HEK293T (cell line): Measurements from ENCODE around the gene CROT.

ENCODE experiments used
- CTCF ChIA-PET: fragments of 350-600 bp; formaldehyde crosslinking; extraction: SDS; loops from one replicate; lab custom pipeline; 2021; ENCODE audit warnings: antibody characterized with exemption, inconsistent platforms; lab: Yijun Ruan, JAX
- POLR2A ChIA-PET: fragments of 350-600 bp; formaldehyde crosslinking; extraction: SDS; loops from one replicate; lab custom pipeline; 2020; ENCODE audit warnings: antibody characterized with exemption, inconsistent platforms; lab: Yijun Ruan, JAX
- DNase-seq: peaks from one replicate; pipeline ENCODE4 v3.0.0; 2012; ENCODE audit warnings: mixed read lengths; ENCODE audit errors: extremely low spot score
- ARNT ChIP-seq: fragments of 450-650 bp; IDR thresholded peaks from 2 replicates; pipeline ENCODE4 v1.6.1; 2017; ENCODE audit warnings: mild to moderate bottlenecking
- BHLHE40 ChIP-seq: fragments of 450-650 bp; IDR thresholded peaks from 2 replicates; pipeline ENCODE4 v1.6.1; 2016; ENCODE audit warnings: mild to moderate bottlenecking, moderate library complexity, borderline replicate concordance
- CTBP1 ChIP-seq: fragments of 450-650 bp; IDR thresholded peaks from 2 replicates; pipeline ENCODE4 v1.6.1; 2016; ENCODE audit warnings: borderline replicate concordance
- ELF4 ChIP-seq: fragments of 450-650 bp; IDR thresholded peaks from 2 replicates; pipeline ENCODE4 v1.6.1; 2017; ENCODE audit warnings: antibody characterized with exemption
- FOXA1 ChIP-seq: fragments of 450-650 bp; IDR thresholded peaks from 2 replicates; pipeline ENCODE4 v1.6.1; 2016; ENCODE audit warnings: mild to moderate bottlenecking
- FOXK2 ChIP-seq: fragments of 450-650 bp; IDR thresholded peaks from 2 replicates; pipeline ENCODE4 v1.6.1; 2016; ENCODE audit warnings: mild to moderate bottlenecking
- FOXM1 ChIP-seq: fragments of 450-650 bp; IDR thresholded peaks from 2 replicates; pipeline ENCODE4 v1.6.1; 2017; ENCODE audit warnings: mild to moderate bottlenecking, borderline replicate concordance
- HDGF ChIP-seq: fragments of 450-650 bp; IDR thresholded peaks from 2 replicates; pipeline ENCODE4 v1.6.1; 2017; ENCODE audit warnings: antibody characterized with exemption, borderline replicate concordance
- L3MBTL2 ChIP-seq: fragments of 450-650 bp; conservative IDR thresholded peaks from 2 replicates; pipeline ENCODE4 v1.6.1; 2016; ENCODE audit warnings: mild to moderate bottlenecking
- LEF1 ChIP-seq: fragments of 450-650 bp; IDR thresholded peaks from 2 replicates; pipeline ENCODE4 v1.6.1; 2017; ENCODE audit warnings: mild to moderate bottlenecking, borderline replicate concordance
- NFRKB ChIP-seq: fragments of 450-650 bp; IDR thresholded peaks from 2 replicates; pipeline ENCODE4 v1.6.1; 2016; ENCODE audit warnings: mild to moderate bottlenecking, moderate library complexity
- PKNOX1 ChIP-seq: fragments of 450-650 bp; IDR thresholded peaks from 2 replicates; pipeline ENCODE4 v1.6.1; 2016
- SP1 ChIP-seq: fragments of 450-650 bp; IDR thresholded peaks from 2 replicates; pipeline ENCODE4 v1.6.1; 2017
- SUZ12 ChIP-seq: fragments of 450-650 bp; IDR thresholded peaks from 2 replicates; pipeline ENCODE4 v1.6.1; 2016; ENCODE audit warnings: mild to moderate bottlenecking
- TARDBP ChIP-seq: fragments of 450-650 bp; IDR thresholded peaks from 2 replicates; pipeline ENCODE4 v1.6.1; 2016
- ZNF384 ChIP-seq: fragments of 450-650 bp; IDR thresholded peaks from 2 replicates; pipeline ENCODE4 v1.6.1; 2016

The CROT gene

GRCh38 chr7:87325576-87326370 is 19.7 kb upstream of the CROT start:
- DNase-seq, result no peak
- CTCF ChIA-PET, result interaction anchor here (0.7 kb wide), 1 partner anchor 9 kb away, joined by 3 read pairs; no protein-coding TSS in a partner anchor
- TF ChIP-seq TARDBP (no peak), LEF1 (no peak), CTBP1 (no peak), ELF4 (no peak), FOXA1 (no peak), L3MBTL2 (no peak), HDGF (no peak), ARNT (no peak), PKNOX1 (no peak)
- POLR2A ChIA-PET, result no interaction called here

DNA sequence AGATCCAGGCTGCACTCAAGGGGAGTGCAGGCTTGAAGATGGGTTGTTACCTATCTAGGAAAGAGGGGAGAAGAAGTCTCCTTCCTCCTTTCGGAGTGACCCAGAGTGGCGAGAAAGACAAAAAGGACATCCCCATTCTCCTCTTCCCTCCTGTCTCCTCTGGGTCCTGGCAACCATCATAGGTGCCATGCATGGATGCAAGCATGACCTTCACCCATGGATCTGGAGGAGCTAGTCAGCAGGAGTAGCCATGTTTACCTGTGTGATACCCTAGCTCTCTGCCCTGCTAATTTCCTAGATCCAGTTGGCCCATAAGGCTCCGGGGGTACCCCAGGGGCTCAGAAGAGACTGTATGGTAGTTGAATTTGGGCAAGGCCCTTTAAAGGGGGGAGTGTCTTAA is 17.2 kb upstream of the CROT start:
- no peak for DNase-seq
- TF ChIP-seq CTBP1, result no peak
- CTCF ChIA-PET, result no interaction called here
- POLR2A ChIA-PET, result no interaction called here

DNA sequence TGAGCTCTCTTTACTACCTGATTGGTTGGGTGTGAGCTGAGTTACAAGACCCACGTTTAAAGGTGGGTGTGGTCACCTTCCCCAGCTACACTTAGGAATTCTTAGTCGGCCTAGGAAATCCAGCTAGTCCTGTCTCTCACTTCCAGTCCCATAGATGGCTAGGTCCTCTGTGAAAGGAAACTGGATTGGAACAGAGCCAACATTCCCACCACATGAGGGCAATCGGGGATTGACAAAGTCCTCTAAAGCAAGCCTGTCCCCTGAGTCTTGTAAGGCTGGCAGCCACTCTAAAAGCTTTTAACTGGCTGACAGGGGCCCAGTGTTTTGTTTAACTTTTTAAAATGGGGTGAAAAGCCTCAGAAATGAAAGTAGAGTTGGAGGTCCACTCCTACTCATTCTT is 15.1 kb upstream of the CROT start:
- ChIA-PET CTCF (no interaction called here), POLR2A (no interaction called here)
- no peak for DNase-seq
- no peak for TF ChIP-seq FOXK2
- TF ChIP-seq HDGF, result no peak
- no peak for TF ChIP-seq ZNF384
- no peak for TF ChIP-seq FOXM1
- no peak for TF ChIP-seq BHLHE40
- TF ChIP-seq NFRKB, result no peak
- no peak for TF ChIP-seq PKNOX1
- TF ChIP-seq ELF4, result no peak
- TF ChIP-seq SP1, result no peak
- no peak for TF ChIP-seq CTBP1
- no peak for TF ChIP-seq LEF1
- TF ChIP-seq ARNT, result no peak
- no peak for TF ChIP-seq SUZ12
- TF ChIP-seq FOXA1, result no peak
- no peak for TF ChIP-seq L3MBTL2
- TF ChIP-seq TARDBP, result no peak

DNA sequence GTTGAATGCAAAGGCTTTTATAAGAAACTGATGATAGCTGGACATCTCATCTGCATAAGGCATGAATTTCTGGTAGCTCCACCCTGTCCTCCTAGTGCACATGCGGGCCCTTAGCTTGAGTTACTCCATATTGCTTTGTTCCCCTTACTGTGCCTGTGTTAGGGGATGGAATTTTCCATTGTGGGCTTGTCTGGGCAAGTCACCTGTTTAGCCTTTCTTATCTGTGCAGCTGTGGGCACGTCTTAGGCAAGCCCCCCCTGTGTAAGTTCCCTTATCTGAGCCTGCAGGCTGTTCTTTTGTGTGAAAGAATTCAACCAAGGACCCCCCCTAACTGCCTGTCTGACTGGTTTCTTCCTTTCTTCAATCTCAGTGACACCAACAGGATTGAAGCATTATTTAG is 14.5 kb upstream of the CROT start:
- ChIA-PET POLR2A (no interaction called here), CTCF (no interaction called here)
- TF ChIP-seq FOXM1, result no peak
- TF ChIP-seq TARDBP, result no peak
- TF ChIP-seq HDGF, result no peak
- no peak for TF ChIP-seq FOXK2
- no peak for TF ChIP-seq NFRKB
- TF ChIP-seq LEF1, result no peak
- TF ChIP-seq ARNT, result no peak
- TF ChIP-seq PKNOX1, result no peak
- TF ChIP-seq ZNF384, result no peak
- TF ChIP-seq SUZ12, result no peak
- no peak for TF ChIP-seq FOXA1
- TF ChIP-seq BHLHE40, result no peak
- TF ChIP-seq ELF4, result no peak
- no peak for TF ChIP-seq SP1
- no peak for DNase-seq

- TF ChIP-seq CTBP1, result no peak
- DNase-seq, result no peak
- CTCF ChIA-PET, result interaction anchor here (0.8 kb wide), 1 partner anchor 10 kb away, joined by 3 read pairs; no protein-coding TSS in a partner anchor
- POLR2A ChIA-PET, result no interaction called here
These were observed 13.7 kb upstream of the CROT start for GRCh38 chr7:87331687-87332252.

- CTCF ChIA-PET, result no interaction called here
These were observed 13.1 kb upstream of the CROT start for GRCh38 chr7:87332321-87332720.

More at GRCh38 chr7:87332321-87332720, 13.1 kb upstream of the CROT start:
- POLR2A ChIA-PET, result no interaction called here
- TF ChIP-seq ELF4, result no peak
- no peak for TF ChIP-seq CTBP1
- TF ChIP-seq PKNOX1, result no peak
- no peak for TF ChIP-seq SUZ12
- TF ChIP-seq L3MBTL2, result no peak
- no peak for DNase-seq
